ENCODE measurements around the gene CERK.

- no peak for TF ChIP-seq POLR2AphosphoS5 (IDR thresholded peaks at IDR 0.05; ENCODE audit: low read depth, low read length)
- no peak for TF ChIP-seq YY1 (IDR thresholded peaks at IDR 0.05; ENCODE audit: low read depth)
- TF ChIP-seq USF2 (IDR thresholded peaks at IDR 0.05; ENCODE audit: borderline replicate concordance, low read depth, low read length): no peak
- TF ChIP-seq CTCF (IDR thresholded peaks at IDR 0.05): no peak
- TF ChIP-seq ELF1 (IDR thresholded peaks at IDR 0.05): no peak
- TF ChIP-seq RCOR1 (IDR thresholded peaks at IDR 0.05; ENCODE audit: low read length): no peak
Observed at GRCh38 chr22:46770726-46771125, 32.7 kb upstream of the CERK start.
